ENCODE results near the gene LARP4.
"Not testable (repeated sequence)": the region's sequence is repeated elsewhere in the genome, so short reads cannot be mapped to it uniquely, and the experiment has no call there.

The LARP4 gene

DNA sequence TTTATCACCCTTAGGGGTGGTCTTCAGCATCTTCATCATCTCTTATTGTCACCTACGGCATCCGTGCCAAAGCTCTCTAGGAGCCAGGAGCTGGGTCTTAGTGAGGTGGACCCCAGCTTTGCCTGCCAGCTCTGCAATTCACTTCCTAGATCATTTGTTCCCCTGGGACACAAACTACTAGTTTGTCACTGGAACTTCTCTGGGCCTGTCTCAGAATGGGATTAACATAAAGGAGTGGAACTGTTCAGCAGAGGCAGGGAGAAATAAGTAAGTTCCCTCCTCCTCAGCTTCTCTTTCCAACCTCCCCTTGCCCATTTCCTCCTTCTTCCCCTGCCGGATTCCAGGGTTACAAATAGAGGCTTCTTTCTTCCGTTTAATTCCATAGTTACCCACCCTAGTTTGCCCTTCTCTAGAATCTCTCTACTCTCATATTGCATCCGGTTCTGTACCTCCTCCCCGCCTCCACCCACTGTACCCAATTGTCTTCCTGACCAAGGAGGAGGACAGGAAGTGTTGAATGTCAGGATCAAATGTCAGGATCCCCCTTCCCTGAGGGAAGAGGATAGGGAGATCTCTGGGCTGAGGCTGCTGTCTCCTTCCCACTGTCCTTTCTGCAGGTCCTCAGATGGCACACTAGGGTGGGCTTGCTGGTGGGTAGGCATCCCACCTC is 25.0 kb downstream of the LARP4 start:
- peaks cover 43% of the 10 kb centered on the region for H3K36me3 ChIP-seq (ENCODE audit: low read depth)
- ATAC-seq (ENCODE audit: low read depth) (peak; percentile 77), DNase-seq (ENCODE audit: low spot score) (no peak)
- H3K27me3 ChIP-seq (ENCODE audit: insufficient read depth, poor library complexity, severe bottlenecking), result no peaks in the 10 kb centered on the region
- no peaks in the 10 kb centered on the region for H3K9me3 ChIP-seq (ENCODE audit: severe bottlenecking)
- peaks cover 14% of the 10 kb centered on the region for H3K4me1 ChIP-seq (ENCODE audit: insufficient read depth, poor library complexity, severe bottlenecking)
- peak overlapping the region; percentile 43 for H3K27ac ChIP-seq (ENCODE audit: poor library complexity, severe bottlenecking)
- TF ChIP-seq, protein P1, sequence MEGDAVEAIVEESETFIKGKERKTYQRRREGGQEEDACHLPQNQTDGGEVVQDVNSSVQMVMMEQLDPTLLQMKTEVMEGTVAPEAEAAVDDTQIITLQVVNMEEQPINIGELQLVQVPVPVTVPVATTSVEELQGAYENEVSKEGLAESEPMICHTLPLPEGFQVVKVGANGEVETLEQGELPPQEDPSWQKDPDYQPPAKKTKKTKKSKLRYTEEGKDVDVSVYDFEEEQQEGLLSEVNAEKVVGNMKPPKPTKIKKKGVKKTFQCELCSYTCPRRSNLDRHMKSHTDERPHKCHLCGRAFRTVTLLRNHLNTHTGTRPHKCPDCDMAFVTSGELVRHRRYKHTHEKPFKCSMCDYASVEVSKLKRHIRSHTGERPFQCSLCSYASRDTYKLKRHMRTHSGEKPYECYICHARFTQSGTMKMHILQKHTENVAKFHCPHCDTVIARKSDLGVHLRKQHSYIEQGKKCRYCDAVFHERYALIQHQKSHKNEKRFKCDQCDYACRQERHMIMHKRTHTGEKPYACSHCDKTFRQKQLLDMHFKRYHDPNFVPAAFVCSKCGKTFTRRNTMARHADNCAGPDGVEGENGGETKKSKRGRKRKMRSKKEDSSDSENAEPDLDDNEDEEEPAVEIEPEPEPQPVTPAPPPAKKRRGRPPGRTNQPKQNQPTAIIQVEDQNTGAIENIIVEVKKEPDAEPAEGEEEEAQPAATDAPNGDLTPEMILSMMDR (IDR thresholded peaks at IDR 0.05; ENCODE audit: poor library complexity, severe bottlenecking), result no peak
- no peak overlapping the region for H3K4me3 ChIP-seq (ENCODE audit: severe bottlenecking)

DNA sequence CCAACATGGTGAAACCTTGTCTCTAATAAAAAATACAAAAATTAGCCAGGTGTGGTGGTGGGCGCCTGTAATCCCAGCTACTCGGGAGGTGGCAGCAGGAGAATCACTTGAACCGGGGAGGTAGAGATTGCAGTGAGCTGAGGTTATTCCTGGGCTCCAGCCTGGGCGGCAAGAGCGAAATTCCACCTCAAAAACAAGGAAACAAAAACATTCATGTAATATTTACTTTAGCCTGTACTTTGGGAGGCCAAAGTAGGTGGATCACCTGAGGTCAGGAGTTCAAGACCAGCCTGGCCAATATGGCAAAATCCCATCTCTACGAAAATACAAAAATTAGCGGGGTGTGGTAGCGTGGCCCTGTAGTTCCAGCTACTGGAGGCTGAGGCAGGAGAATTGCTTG is 31.0 kb downstream of the LARP4 start:
- not testable (repeated sequence) for H3K4me1 ChIP-seq (ENCODE audit: insufficient read depth, poor library complexity, severe bottlenecking); H3K27me3 ChIP-seq (ENCODE audit: insufficient read depth, poor library complexity, severe bottlenecking); H3K9me3 ChIP-seq (ENCODE audit: severe bottlenecking); ATAC-seq (ENCODE audit: low read depth); H3K27ac ChIP-seq (ENCODE audit: poor library complexity, severe bottlenecking); H3K4me3 ChIP-seq (ENCODE audit: severe bottlenecking); DNase-seq (ENCODE audit: low spot score)
- H3K36me3 ChIP-seq (ENCODE audit: low read depth), result peaks cover 91% of the 10 kb centered on the region

DNA sequence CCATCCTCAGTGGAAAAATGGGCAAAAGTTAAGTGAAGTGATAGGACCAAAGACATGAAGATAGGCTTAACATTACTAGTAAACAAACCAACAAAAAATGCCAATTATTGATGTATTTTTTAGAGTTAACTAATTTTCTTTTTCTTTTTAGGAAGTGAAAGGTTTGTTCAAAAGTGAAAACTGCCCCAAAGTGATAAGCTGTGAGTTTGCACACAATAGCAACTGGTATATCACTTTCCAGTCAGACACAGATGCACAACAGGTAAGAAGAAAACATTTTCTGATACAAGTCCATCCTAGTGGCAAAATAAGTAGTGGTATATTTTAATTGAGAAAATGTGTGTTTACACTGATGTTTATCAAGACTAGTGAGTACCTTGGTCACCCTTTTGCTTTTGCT is 39.6 kb downstream of the LARP4 start:
- no peaks in the 10 kb centered on the region for H3K4me1 ChIP-seq (ENCODE audit: insufficient read depth, poor library complexity, severe bottlenecking)
- ATAC-seq (ENCODE audit: low read depth), result no peak
- H3K36me3 ChIP-seq (ENCODE audit: low read depth), result peaks cover 93% of the 10 kb centered on the region
- DNase-seq (ENCODE audit: low spot score), result no peak
- TF ChIP-seq, protein P1 (IDR thresholded peaks at IDR 0.05; ENCODE audit: poor library complexity, severe bottlenecking), result no peak
- H3K27me3 ChIP-seq (ENCODE audit: insufficient read depth, poor library complexity, severe bottlenecking), result no peaks in the 10 kb centered on the region
- no peaks in the 10 kb centered on the region for H3K9me3 ChIP-seq (ENCODE audit: severe bottlenecking)
- no peak overlapping the region for H3K27ac ChIP-seq (ENCODE audit: poor library complexity, severe bottlenecking)
- no peak overlapping the region for H3K4me3 ChIP-seq (ENCODE audit: severe bottlenecking)

DNA sequence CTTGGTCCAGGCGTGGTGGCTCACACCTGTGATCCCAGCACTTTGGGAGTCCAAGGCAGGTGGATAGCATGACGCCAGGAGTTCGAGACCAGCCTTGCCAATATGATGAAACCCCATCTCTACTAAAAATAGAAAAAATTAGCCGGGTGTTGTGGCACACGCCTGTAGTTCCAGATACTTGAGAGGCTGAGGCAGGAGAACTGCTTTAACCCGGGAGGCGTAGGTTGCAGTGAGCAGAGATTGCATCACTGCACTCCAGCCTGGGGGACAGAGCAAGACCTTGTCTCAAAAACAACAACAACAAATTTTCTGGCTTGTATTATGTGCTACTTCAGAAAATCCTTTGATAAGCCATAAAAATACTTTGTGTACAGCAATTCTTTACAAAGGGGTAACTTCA is 41.1 kb downstream of the LARP4 start:
- no peak for DNase-seq (ENCODE audit: low spot score)
- H3K9me3 ChIP-seq (ENCODE audit: severe bottlenecking), result no peaks in the 10 kb centered on the region
- H3K4me1 ChIP-seq (ENCODE audit: insufficient read depth, poor library complexity, severe bottlenecking), result no peaks in the 10 kb centered on the region
- H3K4me3 ChIP-seq (ENCODE audit: severe bottlenecking), result no peak overlapping the region
- TF ChIP-seq, protein P1 (IDR thresholded peaks at IDR 0.05; ENCODE audit: poor library complexity, severe bottlenecking), result no peak
- ATAC-seq (ENCODE audit: low read depth), result no peak
- peaks cover 88% of the 10 kb centered on the region for H3K36me3 ChIP-seq (ENCODE audit: low read depth)
- no peak overlapping the region for H3K27ac ChIP-seq (ENCODE audit: poor library complexity, severe bottlenecking)
- H3K27me3 ChIP-seq (ENCODE audit: insufficient read depth, poor library complexity, severe bottlenecking), result no peaks in the 10 kb centered on the region

DNA sequence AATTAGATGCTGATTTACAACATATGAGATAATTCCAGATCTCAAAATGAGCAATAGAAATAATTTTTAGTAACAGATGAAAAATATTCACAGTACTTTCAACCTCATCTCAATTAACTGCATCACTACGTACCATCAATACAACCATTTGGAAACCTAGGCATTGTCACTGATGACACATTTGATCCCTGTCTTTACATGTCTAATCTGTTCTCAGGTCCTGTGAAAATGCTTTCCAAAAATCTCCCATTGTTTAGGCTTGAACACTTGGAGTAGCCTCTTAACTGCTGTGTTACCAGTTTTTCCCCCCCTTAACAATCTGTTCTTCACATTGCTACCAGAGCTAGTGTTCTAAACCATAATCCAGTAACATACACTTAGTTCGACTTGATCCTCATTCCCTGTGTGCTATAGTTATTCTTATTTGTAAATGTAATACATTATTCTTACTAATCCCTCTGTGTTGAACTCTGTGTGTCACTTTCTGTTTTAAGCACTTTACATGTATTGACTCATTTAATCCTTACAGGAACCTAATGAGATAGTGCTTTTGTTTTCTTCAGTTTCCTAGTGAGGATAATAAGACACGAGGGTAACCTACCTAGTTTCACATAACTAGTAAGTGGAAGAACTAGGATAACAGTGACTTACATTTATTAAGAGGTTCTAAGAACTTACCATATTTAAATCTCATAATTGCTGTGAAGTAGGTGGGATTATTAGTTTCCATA is 41.7 kb downstream of the LARP4 start:
- Histone ChIP-seq H3K4me1 (ENCODE audit: insufficient read depth, poor library complexity, severe bottlenecking) (no peaks in the 10 kb centered on the region), H3K9me3 (ENCODE audit: severe bottlenecking) (no peaks in the 10 kb centered on the region), H3K36me3 (ENCODE audit: low read depth) (peaks cover 88% of the 10 kb centered on the region), H3K4me3 (ENCODE audit: severe bottlenecking) (no peak overlapping the region), H3K27ac (ENCODE audit: poor library complexity, severe bottlenecking) (no peak overlapping the region), H3K27me3 (ENCODE audit: insufficient read depth, poor library complexity, severe bottlenecking) (no peaks in the 10 kb centered on the region)
- TF ChIP-seq, protein P1 (IDR thresholded peaks at IDR 0.05; ENCODE audit: poor library complexity, severe bottlenecking), result no peak
- DNase-seq (ENCODE audit: low spot score) (no peak), ATAC-seq (ENCODE audit: low read depth) (no peak)

DNA sequence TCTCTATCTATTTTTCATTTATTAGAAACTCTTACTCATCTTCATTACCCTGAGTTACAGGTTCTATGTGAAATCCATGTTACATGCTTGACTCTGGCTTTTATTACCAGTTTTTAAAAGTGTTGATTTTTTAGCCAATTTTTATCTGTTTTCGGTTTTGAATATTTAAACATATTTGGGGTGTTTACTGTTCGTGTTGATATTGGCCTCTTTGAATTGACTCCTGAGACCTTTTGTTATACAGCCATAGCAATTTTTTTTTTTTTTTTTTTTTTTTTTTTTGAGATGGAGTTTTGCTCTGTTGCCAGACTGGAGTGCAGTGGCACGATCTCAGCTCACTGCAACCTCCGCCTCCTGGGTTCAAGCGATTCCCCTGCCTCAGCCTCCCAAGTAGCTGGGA is 49.0 kb downstream of the LARP4 start:
- not testable (repeated sequence) for H3K4me3 ChIP-seq (ENCODE audit: severe bottlenecking); DNase-seq (ENCODE audit: low spot score); H3K9me3 ChIP-seq (ENCODE audit: severe bottlenecking); ATAC-seq (ENCODE audit: low read depth); H3K4me1 ChIP-seq (ENCODE audit: insufficient read depth, poor library complexity, severe bottlenecking); H3K27me3 ChIP-seq (ENCODE audit: insufficient read depth, poor library complexity, severe bottlenecking); H3K27ac ChIP-seq (ENCODE audit: poor library complexity, severe bottlenecking)
- H3K36me3 ChIP-seq (ENCODE audit: low read depth), result peaks cover 65% of the 10 kb centered on the region

All from RWPE2 (cell line).